ENCODE data around the gene OR2A5.

Gene OR2A5

GRCh38 chr7:144105211-144105610, 56.5 kb downstream of the OR2A5 start:
- Histone ChIP-seq H3K9ac (ENCODE audit: low read length in 5 of 5) (no peak overlapping the region), H3K27ac (ENCODE audit: low read depth, low read length) (no peak overlapping the region), H3K9me3 (ENCODE audit: control insufficient read depth in 5 of 5, low read length in 5 of 5) (no peaks in the 10 kb centered on the region), H3K27me3 (ENCODE audit: control insufficient read depth in 5 of 5, insufficient read depth in 4 of 5, low read length in 5 of 5) (no peaks in the 10 kb centered on the region), H3K4me1 (ENCODE audit: control insufficient read depth in 5 of 5, insufficient read depth in 5 of 5, low read length in 5 of 5) (no peaks in the 10 kb centered on the region), H3K4me3 (ENCODE audit: low read depth in 1 of 5, low read length in 5 of 5) (no peak overlapping the region), H3K36me3 (ENCODE audit: control insufficient read depth in 5 of 5, insufficient read depth in 5 of 5, low read length in 5 of 5) (no peaks in the 10 kb centered on the region)

All from subcutaneous abdominal adipose tissue (tissue), 5 donors.